VCaP (cell line): Measurements from ENCODE around the gene OBI1.

Experiments used
- H3K27ac ChIP-seq: fragments of 450-650 bp; 2 replicates; pipeline ENCODE4 v1.5.1; 2017
- TF ChIP-seq, protein P1 (sequence below): fragments of 450-650 bp; conservative IDR thresholded peaks from 2 replicates; pipeline ENCODE4 v1.5.1; 2017; ENCODE audit warnings: mild to moderate bottlenecking, moderate library complexity

OBI1 gene, protein sequence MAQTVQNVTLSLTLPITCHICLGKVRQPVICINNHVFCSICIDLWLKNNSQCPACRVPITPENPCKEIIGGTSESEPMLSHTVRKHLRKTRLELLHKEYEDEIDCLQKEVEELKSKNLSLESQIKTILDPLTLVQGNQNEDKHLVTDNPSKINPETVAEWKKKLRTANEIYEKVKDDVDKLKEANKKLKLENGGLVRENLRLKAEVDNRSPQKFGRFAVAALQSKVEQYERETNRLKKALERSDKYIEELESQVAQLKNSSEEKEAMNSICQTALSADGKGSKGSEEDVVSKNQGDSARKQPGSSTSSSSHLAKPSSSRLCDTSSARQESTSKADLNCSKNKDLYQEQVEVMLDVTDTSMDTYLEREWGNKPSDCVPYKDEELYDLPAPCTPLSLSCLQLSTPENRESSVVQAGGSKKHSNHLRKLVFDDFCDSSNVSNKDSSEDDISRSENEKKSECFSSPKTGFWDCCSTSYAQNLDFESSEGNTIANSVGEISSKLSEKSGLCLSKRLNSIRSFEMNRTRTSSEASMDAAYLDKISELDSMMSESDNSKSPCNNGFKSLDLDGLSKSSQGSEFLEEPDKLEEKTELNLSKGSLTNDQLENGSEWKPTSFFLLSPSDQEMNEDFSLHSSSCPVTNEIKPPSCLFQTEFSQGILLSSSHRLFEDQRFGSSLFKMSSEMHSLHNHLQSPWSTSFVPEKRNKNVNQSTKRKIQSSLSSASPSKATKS

DNA sequence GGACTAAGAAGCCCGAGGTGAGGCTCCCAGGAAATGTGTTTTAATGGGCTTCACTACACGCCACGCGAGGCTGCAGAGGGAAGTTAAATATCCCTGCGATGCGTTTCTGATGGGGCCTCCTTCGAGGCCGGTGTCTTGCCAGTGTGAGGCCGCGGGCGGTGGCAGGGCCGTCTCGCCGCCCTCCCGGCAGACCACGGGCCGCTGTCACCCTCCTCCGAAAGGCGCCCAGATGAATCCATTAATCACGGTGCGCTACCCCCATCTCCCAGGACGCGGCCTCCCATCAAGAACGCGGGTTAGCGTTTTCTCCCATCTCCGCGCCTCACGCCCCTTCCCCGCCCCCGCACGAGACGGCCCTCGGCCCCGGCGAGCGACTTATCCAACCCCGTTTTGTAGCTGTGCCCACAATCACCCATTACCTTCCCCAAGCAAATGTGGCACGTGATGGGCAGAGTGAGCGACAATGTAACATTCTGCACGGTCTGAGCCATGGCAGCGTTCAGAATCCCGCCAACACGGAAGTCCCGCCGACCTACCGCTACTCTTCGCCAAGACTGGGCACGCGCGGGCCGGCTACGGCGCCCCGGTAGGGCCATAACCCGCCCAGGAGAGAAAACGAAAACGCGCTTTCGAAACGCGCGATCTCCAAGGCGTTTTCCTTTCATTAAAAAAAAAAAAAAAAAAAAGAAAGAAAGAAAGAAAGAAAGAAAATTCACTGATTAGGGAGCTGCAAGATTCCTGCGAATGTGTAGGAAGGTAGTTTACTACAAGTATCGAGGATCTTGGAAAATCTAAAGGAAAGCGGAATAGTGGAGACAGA, at the start of gene OBI1:
TSS of gene OBI1 (minus strand) at position 526 of the 820 bp plus-strand sequence. CDS start at position 491, 35 bp downstream.
- peak within 1 kb of the TSS; percentile 72 for H3K27ac ChIP-seq
- TF ChIP-seq, protein P1, sequence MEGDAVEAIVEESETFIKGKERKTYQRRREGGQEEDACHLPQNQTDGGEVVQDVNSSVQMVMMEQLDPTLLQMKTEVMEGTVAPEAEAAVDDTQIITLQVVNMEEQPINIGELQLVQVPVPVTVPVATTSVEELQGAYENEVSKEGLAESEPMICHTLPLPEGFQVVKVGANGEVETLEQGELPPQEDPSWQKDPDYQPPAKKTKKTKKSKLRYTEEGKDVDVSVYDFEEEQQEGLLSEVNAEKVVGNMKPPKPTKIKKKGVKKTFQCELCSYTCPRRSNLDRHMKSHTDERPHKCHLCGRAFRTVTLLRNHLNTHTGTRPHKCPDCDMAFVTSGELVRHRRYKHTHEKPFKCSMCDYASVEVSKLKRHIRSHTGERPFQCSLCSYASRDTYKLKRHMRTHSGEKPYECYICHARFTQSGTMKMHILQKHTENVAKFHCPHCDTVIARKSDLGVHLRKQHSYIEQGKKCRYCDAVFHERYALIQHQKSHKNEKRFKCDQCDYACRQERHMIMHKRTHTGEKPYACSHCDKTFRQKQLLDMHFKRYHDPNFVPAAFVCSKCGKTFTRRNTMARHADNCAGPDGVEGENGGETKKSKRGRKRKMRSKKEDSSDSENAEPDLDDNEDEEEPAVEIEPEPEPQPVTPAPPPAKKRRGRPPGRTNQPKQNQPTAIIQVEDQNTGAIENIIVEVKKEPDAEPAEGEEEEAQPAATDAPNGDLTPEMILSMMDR = no peak

DNA sequence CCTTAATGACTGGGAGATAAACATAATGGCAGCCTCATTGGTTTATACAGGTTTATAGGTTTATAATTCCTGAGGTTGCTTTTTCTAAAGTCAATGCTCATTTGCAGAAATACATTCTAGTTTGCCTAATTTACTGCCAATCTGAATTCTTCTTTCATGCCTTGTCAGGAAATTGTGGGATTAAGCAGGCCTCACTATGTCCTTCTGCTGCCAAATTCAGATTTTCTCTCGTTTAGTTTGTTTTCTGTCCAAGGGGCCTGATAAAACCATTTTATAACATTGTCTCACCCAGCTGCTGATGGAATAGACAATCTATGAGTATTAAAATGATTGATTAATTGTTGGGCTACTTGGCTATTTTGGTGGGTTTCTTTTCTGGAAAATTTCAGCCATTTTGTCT, 42.4 kb upstream of the OBI1 start:
- H3K27ac ChIP-seq = no peak overlapping the region
- TF ChIP-seq, protein P1 = no peak

DNA sequence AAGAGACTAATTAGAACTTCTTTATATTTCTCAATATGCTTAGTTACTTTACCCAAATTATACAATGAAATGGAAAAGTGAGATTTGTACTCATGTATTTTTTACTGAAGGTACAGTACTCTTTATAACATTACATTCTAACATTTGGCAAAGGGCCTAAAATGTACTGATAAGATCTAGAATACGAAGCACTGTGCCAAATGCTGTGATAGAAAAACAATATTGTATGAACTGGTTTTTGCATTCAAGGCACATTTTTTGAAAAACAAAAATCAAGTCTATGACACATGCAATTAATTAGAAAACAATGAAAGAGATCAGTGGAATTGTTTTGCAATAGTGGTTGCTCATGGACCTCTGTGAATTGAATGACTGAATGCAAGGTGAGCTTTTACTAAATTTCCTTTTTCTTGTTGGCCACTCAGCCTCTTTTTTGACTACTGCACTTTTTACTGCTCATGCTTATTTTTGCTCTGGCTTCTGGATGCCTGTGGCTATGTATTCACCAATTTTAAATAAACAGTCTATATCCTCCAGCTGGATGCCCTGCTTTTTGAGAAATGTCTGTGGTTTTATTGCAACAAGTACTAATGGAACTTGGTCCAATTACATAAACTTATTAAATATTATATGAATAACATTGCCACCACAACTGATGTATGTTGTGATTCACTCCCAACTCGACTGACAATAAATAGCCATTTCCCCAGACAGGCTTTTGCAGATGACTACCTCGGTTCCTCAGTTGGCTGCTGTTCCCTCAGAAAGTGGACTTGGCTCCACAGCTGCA, 41.4 kb upstream of the OBI1 start:
- TF ChIP-seq, protein P1 = no peak

DNA sequence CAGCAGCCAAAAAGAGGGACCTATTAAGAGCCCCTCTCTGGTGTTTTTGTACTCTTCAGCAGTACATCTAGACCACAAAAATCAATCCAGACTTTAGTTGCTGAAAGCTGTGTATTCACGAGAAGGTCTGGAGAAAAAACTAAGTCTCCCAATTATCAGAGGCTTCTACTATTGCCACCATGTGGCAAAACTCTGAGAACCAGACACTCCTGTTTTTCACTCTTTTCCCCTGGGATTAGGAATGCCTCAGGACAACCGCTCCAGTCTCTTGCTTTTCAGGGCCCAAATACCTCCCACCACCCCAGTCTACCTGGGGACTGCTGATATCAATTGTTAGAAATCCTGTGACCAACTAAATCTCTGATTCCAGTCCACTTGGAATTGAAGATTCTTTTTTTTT, 30.1 kb upstream of the OBI1 start:
- H3K27ac ChIP-seq = no peak overlapping the region
- TF ChIP-seq, protein P1 = peak; percentile 64

More for the DNA sequence above, 41.4 kb upstream of the OBI1 start:
- no peak overlapping the region for H3K27ac ChIP-seq

DNA sequence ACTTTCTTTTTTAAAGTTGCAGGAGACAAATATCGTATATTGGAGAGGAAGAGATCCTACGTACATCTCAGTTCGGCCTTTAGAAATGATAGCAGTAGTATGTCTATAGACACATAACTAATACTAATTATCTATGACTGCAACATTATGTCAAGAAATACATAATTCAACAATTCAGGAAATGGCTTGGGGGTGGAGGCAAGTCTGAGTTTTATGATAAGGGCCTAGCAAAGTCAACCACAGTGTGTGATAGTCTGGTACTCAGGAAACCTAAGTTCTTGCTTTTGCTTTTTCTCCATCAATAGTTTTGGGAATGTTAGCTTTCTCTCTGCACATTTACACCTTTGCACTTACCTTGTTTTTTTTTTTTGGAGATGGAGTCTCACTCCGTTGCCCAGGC, 27.5 kb upstream of the OBI1 start:
- TF ChIP-seq, protein P1 = no peak
- no peak overlapping the region for H3K27ac ChIP-seq

DNA sequence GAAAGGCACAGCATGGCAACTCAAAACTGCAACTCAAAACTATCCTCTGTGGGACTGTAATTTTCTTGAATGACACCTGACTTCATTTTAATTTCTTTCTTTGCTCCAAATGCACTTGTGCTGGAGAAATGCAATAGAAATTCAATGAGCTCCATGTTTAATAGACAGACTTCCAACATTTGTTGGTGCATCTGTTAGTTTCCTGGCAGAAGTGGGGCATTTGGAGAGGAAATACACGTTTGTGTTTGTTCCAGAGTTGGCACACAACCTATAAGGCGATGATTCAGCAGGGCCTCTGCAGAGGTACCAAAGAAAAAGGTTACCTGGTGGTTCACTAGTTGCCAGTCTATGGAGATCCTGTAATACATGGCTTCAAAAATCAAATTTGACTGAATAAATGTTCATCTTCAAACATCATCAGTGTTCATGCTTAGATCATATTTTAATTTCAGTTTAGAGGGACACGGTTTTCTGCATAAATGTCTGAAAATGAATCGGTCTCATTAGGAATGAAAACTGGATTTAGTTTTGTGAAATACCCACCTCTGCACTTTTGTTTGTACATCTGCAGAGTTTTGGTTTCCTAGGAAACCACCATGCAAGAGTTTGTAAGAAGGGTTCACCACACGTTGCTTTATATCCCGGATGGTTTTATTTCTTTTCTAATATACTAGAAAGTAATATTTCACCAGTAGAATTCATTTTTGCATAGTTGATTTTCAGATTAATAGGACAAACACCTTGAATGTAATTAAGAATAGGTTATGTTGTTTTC, 21.8 kb upstream of the OBI1 start:
- no peak overlapping the region for H3K27ac ChIP-seq
- TF ChIP-seq, protein P1 = no peak
